Nephron progenitor cell (in vitro differentiated cells): ENCODE results near the gene CDKN2B-AS1.

Experiments used
- DNase-seq: peaks from one replicate; pipeline ENCODE4 v3.0.0; 2021
- H3K27ac Mint-ChIP-seq: 2 replicates; pipeline ENCODE4 v1.8.0; 2021; ENCODE audit warnings: mild to moderate bottlenecking, moderate library complexity, mixed read lengths
- H3K27me3 Mint-ChIP-seq: 2 replicates; pipeline ENCODE4 v1.8.0; 2021; ENCODE audit warnings: mild to moderate bottlenecking, low read depth, mixed read lengths; ENCODE audit not compliant: poor library complexity
- H3K36me3 Mint-ChIP-seq: 2 replicates; pipeline ENCODE4 v1.8.0; 2021; ENCODE audit warnings: low read depth, mixed read lengths
- H3K4me1 Mint-ChIP-seq: 2 replicates; pipeline ENCODE4 v1.8.0; 2021; ENCODE audit warnings: mixed read lengths
- H3K4me3 Mint-ChIP-seq: 2 replicates; pipeline ENCODE4 v1.8.0; 2021; ENCODE audit warnings: mild to moderate bottlenecking, moderate library complexity, mixed read lengths
- H3K9me3 Mint-ChIP-seq: 2 replicates; pipeline ENCODE4 v1.8.0; 2021; ENCODE audit warnings: mild to moderate bottlenecking, moderate library complexity, mixed read lengths
- CTCF ChIP-seq: fragments of 200-600 bp; sonication (generic); IDR thresholded peaks from 2 replicates; pipeline ENCODE4 v1.5.0; 2021; ENCODE audit warnings: antibody characterized with exemption

CDKN2B-AS1 gene

DNA sequence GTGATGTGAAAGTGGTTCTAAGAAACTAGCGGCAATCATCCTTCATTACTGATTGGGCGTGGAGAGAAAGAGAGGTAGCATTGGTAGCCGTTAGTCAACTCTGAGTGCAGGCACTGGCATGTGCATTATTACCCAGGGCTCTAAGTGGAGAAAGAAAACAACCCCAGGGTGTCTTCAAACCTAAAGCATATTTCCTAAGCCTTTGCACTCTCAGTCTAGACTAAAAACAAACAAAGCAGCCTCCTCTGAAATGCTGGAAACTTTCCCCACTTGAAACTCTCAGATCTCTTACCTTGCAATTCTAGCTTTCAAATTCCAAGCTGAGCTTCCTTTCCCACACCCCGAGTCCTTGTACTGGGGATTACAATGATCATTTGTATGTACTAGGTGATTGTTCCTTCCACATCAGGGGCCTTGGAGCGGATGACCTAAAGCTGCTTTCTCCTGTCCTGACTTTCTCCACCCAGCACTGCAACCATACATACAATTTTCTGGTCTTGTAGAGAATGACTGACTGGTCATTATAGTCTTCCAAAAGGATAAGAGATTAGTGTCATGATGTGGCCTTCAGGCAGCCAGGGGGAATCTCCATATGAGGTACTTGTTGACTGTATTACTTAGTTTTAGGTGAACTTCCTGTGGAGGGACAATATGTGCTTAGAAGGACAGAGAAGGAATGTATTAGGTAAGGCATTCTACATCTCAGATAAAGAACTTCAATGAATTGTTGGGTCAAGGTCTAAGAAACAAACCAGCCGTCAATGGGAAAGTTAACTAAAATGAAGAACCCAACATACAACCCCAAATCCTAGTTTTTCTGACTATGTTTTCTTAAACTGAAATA, 112.8 kb downstream of the CDKN2B-AS1 start:
- Mint-ChIP-seq H3K4me3 (no peak overlapping the region), H3K27me3 (no peaks in the 10 kb centered on the region), H3K9me3 (no peaks in the 10 kb centered on the region), H3K27ac (no peak overlapping the region), H3K4me1 (peaks cover 7% of the 10 kb centered on the region), H3K36me3 (no peaks in the 10 kb centered on the region)
- no peak for DNase-seq
- TF ChIP-seq CTCF: no peak

- Mint-ChIP-seq H3K27ac (no peak overlapping the region), H3K4me1 (peaks cover 18% of the 10 kb centered on the region), H3K27me3 (no peaks in the 10 kb centered on the region), H3K4me3 (no peak overlapping the region), H3K9me3 (no peaks in the 10 kb centered on the region), H3K36me3 (no peaks in the 10 kb centered on the region)
- no peak for TF ChIP-seq CTCF
- DNase-seq: no peak
Observed at GRCh38 chr9:22108581-22109370, 114.2 kb downstream of the CDKN2B-AS1 start.

DNA sequence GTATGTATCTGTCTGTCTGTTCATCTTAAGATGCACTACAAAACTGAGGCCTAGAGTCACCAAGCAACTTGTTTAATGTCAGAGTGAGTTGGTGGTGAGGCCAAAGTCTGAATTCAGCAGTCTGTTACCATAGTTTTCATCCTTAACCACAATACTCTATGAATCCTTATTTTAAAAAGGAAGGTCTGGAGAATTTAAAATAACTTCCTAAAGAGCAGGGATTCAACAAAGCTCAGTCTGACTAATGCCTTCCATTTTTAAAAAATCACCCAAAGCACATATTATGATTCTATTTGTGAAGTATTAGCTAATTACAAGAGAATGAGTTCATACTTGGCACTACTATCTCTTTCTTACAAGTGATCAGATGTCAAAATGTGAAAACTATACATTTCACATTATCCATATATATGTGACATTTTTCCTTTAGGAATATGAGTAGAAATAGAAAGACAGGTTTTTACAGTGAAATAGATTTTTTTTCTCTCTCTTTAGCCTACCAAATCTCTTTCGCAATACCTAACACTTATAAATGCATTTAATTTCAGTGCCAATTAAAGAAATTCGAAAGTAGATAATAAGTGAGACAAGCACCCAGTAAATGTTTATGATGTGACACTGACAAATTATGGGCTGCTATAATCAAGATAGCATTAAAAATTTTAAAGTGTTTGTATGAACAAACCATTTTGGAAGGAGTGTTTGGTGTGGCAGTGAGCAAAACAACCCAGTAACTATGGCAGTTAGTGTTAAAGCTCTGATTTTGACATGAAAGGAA, 116.8 kb downstream of the CDKN2B-AS1 start:
- Mint-ChIP-seq H3K4me3 (no peak overlapping the region), H3K27ac (no peak overlapping the region), H3K36me3 (no peaks in the 10 kb centered on the region), H3K4me1 (peaks cover 21% of the 10 kb centered on the region), H3K27me3 (no peaks in the 10 kb centered on the region), H3K9me3 (no peaks in the 10 kb centered on the region)
- DNase-seq: no peak
- no peak for TF ChIP-seq CTCF

- no peaks in the 10 kb centered on the region for H3K36me3 Mint-ChIP-seq
- no peaks in the 10 kb centered on the region for H3K9me3 Mint-ChIP-seq
- DNase-seq: no peak
- H3K27ac Mint-ChIP-seq: no peak overlapping the region
- H3K27me3 Mint-ChIP-seq: no peaks in the 10 kb centered on the region
- TF ChIP-seq CTCF: no peak
- peaks cover 26% of the 10 kb centered on the region for H3K4me1 Mint-ChIP-seq
- H3K4me3 Mint-ChIP-seq: no peak overlapping the region
Observed at GRCh38 chr9:22111954-22112247, 117.3 kb downstream of the CDKN2B-AS1 start.

DNA sequence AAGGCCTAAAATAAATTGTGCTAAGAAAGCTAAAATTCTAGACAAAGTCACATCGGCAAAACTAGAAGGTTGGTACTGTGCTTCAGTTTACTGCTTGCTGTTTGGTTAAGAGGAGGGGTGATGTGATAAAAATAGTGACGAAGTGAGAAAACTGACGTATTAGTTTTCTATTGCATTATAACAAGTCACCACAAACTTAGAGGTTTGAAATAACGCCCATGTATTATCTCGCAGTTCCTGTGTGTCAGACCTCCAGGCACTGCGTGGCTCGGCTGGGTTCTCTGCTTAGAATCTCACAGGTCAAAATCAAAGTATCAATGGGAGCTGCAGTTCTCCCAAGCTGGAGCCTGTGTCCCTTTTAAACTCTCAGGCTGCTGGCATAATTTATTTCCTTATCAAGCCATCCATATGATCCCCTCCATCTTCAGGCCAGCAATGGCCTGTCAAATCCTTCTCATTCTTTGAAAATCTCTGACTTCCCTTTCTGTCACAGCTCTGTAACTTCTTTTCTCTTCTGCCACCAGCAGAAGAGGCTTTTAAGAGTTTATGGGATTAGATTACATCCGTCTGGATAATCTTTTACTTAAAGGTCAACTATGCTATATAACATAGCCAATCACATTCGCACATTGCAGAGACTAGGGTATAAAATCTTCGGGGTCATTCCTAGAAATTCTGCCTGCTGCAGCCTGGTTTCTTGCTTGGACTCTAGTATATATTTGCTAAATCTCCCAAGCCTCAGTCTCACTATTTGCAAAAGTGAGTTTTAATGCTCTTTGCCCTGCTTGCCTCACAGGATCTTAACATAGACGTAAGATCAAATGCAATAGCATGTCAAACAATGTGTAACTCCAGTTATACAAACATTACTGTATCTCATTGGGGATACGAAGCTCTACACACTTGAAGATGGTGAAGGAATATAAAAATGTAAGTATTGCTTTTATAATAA, 118.6 kb downstream of the CDKN2B-AS1 start:
- no peak for TF ChIP-seq CTCF
- DNase-seq: no peak
- Mint-ChIP-seq H3K4me1 (peaks cover 35% of the 10 kb centered on the region), H3K36me3 (no peaks in the 10 kb centered on the region), H3K4me3 (no peak overlapping the region), H3K9me3 (no peaks in the 10 kb centered on the region), H3K27me3 (no peaks in the 10 kb centered on the region), H3K27ac (peak overlapping the region; percentile 70)
